Activated CD8-positive, alpha-beta memory T cell treated with anti-CD3 and anti-CD28 coated beads, Interleukin-2, amount 50 U/mL, for 48 hours (primary cell): ENCODE data around the gene ROR2.

Experiments
- DNase-seq: peaks from one replicate; pipeline ENCODE4 v3.0.0-alpha.2; 2020

Gene ROR2

GRCh38 chr9:91789941-91790340 is 160.1 kb downstream of the ROR2 start:
- no peak for DNase-seq

DNA sequence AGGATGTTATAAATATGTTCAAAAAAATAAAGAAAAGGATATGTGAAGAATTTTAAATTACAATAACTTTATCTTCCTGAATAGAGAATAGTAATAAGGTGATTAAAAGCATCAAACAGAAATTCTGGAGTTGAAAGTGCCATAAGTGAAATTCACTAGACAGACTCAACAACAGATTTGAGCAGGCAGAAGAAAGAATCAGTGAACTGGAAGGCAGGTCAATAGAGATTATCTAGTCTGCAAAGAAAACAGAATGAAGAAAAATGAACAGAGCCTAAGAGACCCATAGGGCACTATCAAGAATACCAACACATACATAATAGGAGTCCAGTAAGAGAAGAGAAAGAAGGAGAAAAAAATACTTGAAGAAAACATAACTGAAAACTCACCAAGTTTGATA is 162.1 kb downstream of the ROR2 start:
- DNase-seq = no peak

DNA sequence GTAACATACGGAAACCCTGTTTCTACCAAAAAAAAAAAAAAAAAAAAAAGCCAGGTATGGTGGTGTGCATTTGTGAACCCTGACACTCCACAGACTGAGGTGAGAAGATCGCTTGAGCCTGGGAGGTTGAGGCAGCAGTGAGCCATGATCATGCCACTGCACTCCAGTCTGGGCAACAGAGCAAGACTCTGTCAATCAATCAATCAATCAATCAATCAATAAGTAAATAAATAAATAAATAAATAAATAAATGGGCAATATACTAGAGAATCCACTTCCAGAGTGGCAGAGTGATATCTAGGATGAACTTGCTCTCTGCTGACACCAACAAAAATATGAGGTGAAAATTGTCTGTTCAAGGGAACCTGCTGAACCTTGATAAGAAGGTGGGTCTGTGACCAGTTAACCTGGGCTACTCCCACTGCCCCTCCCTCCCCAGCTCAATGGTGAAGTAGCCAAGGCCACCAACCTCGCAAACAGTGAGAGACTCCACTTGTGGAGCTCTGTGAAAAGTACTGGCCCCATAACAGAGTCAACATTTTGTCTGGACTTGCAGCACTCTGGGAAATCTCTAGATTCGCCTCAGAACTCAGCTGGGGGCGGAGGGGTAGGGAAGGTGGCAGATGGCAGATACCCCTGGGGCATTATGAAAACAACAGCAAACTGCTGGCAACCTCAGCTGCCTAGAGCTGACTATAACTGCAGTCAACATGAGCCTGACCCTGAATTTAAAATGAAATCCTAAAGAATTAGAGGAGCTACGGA is 163.7 kb downstream of the ROR2 start:
- no peak for DNase-seq

- DNase-seq = no peak
Measured at GRCh38 chr9:91785447-91785842, 164.6 kb downstream of the ROR2 start.

- no peak for DNase-seq
Measured at GRCh38 chr9:91784673-91785446, 165.2 kb downstream of the ROR2 start.

GRCh38 chr9:91783876-91784672 is 166.0 kb downstream of the ROR2 start:
- no peak for DNase-seq

DNA sequence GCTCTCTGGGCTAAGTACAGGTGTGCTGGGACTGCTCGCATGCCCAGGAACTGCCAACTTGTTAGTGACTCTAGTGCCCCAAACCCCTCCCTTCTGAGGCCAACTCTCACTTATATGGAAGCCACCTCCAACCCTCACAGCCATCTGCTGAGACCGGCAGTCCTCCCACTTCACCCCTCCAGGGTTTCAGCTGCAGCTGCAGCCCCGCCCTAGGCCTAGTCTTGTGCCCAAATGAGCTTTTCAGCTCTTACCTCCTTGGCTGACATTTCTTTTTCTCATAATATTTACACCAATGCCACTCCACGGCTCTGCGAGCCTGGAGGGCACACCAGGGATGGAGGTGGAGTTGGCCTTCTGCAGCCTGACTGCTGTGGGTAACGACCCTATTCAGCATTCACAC is 166.6 kb downstream of the ROR2 start:
- no peak for DNase-seq

- no peak for DNase-seq
Measured at GRCh38 chr9:91782708-91783214, 167.3 kb downstream of the ROR2 start.

DNA sequence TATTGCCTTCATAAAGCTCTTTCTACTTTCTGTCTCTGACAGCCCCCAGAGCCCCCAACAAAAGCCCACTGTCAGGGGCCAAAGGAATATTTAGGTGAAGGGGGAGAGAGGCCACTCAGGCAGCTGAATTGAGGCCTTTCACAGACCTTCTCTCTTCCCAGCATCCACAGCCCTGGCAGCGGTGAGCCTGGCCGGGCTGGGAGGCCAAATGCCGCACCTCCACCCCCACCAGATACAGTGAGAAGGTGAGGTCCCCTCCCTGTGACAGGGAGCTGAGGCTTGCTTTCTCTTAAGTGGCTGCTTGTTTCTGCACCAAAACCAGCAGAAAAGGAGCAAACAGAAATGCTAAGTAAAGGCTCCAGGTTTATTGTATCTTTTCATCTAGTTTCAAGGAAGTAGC is 168.1 kb downstream of the ROR2 start:
- DNase-seq = no peak

- no peak for DNase-seq
Measured at GRCh38 chr9:91781116-91781515, 168.9 kb downstream of the ROR2 start.

DNA sequence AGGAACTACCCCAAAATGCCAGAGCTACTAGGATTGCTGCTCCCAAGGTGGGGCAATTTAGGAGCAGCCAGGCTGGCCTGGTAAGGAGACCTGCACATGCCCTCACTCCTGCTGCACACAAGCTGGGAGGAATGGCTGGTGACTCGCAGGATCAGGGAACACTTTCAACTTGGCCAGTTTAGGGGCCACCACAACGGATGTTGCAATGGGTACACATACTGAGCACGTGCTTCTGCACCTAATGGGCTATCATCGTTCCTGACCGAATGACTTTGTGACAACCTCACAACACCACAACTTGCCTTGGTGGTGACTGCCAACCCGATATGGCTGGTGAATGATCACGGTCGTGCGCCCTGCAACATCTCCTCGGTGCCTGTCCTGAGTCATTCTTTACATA is 172.0 kb downstream of the ROR2 start:
- DNase-seq = no peak

- no peak for DNase-seq
Measured at GRCh38 chr9:91777292-91777830, 172.7 kb downstream of the ROR2 start.

- no peak for DNase-seq
Measured at GRCh38 chr9:91776409-91777291, 173.4 kb downstream of the ROR2 start.

DNA sequence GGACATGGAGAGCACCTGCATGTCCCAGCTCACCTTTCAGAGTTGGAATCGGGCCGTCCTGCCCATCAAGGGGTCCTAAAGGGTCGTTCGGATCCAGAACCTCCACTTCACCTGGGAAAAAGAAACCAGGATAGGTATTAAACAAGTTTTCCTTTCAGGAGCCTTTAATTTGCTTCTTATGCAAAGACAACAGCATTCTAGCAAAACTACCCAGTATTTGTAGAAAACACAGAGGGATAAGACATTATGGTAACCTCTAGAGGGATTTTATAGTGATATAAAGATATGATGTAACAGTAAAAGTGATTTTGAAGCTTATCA is 174.4 kb downstream of the ROR2 start:
- no peak for DNase-seq

- peak; percentile 87 for DNase-seq
Measured at GRCh38 chr9:91775011-91775707, 174.9 kb downstream of the ROR2 start.

GRCh38 chr9:91773156-91773555 is 176.9 kb downstream of the ROR2 start:
- no peak for DNase-seq

- DNase-seq = no peak
Measured at GRCh38 chr9:91771864-91772263, 178.2 kb downstream of the ROR2 start.

DNA sequence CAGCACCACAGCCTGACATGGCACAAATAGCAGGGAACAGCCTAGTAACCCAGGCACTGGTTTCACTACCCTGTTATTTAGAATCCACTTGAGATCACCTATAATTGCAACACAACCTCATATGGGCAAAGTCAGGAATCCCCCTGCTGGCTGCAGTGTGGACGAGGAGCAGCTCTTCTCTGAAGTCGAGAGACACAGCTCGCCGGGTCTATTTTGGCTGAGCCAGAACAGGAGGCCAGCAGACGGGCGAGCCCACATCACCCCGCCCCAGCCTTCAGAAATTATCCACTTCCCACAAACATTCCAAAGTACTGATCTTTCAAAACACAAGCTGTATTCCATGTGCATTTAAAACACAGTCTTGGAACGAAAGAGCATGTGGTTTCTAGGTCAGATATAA is 179.0 kb downstream of the ROR2 start:
- DNase-seq = no peak

DNA sequence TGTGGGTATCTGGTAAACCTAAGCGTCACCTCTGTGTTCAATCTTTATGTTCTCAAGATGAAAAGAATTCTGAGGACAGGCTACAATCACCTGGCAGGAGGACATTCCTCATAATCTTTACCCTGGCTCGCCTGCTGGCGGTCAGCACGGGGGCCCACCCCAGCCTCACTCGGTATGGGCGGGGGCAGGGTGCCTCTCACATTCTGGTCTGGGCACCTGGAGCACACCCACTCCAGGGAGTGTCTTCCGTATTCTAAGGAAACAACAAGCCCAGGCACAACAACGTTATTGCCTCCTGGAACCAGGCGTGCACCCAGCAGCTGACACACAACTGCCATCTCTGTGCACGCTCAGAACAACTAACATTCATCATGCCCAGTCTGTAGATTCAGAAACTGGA is 179.8 kb downstream of the ROR2 start:
- DNase-seq = no peak

- no peak for DNase-seq
Measured at GRCh38 chr9:91768977-91769916, 180.8 kb downstream of the ROR2 start.
